ENCODE data around the gene UMAD1.
A peak's percentile ranks its signal among the peaks of the same experiment; 100 is the strongest.
"Not testable (repeated sequence)": the region's sequence is repeated elsewhere in the genome, so short reads cannot be mapped to it uniquely, and the experiment has no call there.

Gene UMAD1

GRCh38 chr7:7819442-7820247, 179.1 kb downstream of the UMAD1 start:
- Mint-ChIP-seq H3K4me3 (no peak overlapping the region), H3K4me1 (peaks cover 37% of the 10 kb centered on the region), H3K9me3 (no peaks in the 10 kb centered on the region), H3K27ac (no peak overlapping the region), H3K36me3 (no peaks in the 10 kb centered on the region)
- ATAC-seq (peak; percentile 63), DNase-seq (ENCODE audit: low spot score in 2 of 2) (no peak)

GRCh38 chr7:7820409-7820808, 179.9 kb downstream of the UMAD1 start:
- H3K27ac Mint-ChIP-seq: no peak overlapping the region
- H3K4me1 Mint-ChIP-seq: peaks cover 29% of the 10 kb centered on the region
- no peak for DNase-seq (ENCODE audit: low spot score in 2 of 2)
- no peak for ATAC-seq
- no peak overlapping the region for H3K4me3 Mint-ChIP-seq
- H3K9me3 Mint-ChIP-seq: no peaks in the 10 kb centered on the region
- no peaks in the 10 kb centered on the region for H3K36me3 Mint-ChIP-seq

- Mint-ChIP-seq H3K4me3 (no peak overlapping the region), H3K27ac (no peak overlapping the region), H3K36me3 (no peaks in the 10 kb centered on the region), H3K4me1 (peaks cover 24% of the 10 kb centered on the region), H3K9me3 (no peaks in the 10 kb centered on the region)
- ATAC-seq: no peak
- DNase-seq (ENCODE audit: low spot score in 2 of 2): no peak
These were observed 180.4 kb downstream of the UMAD1 start for GRCh38 chr7:7820939-7821338.

- ATAC-seq (no peak), DNase-seq (ENCODE audit: low spot score in 2 of 2) (no peak)
- no peaks in the 10 kb centered on the region for H3K36me3 Mint-ChIP-seq
These were observed 181.0 kb downstream of the UMAD1 start for GRCh38 chr7:7821517-7821916.

GRCh38 chr7:7825294-7825693, 184.7 kb downstream of the UMAD1 start:
- not testable (repeated sequence) for H3K9me3 Mint-ChIP-seq; H3K36me3 Mint-ChIP-seq; DNase-seq (ENCODE audit: low spot score in 2 of 2); ATAC-seq; H3K27ac Mint-ChIP-seq; H3K4me1 Mint-ChIP-seq; H3K4me3 Mint-ChIP-seq

More at GRCh38 chr7:7821517-7821916, 181.0 kb downstream of the UMAD1 start:
- H3K9me3 Mint-ChIP-seq: no peaks in the 10 kb centered on the region
- H3K27ac Mint-ChIP-seq: no peak overlapping the region
- H3K4me3 Mint-ChIP-seq: no peak overlapping the region
- H3K4me1 Mint-ChIP-seq: peaks cover 18% of the 10 kb centered on the region

- H3K9me3 Mint-ChIP-seq: no peaks in the 10 kb centered on the region
- no peak for DNase-seq (ENCODE audit: low spot score in 2 of 2)
- H3K4me1 Mint-ChIP-seq: peaks cover 14% of the 10 kb centered on the region
- H3K4me3 Mint-ChIP-seq: no peak overlapping the region
- H3K27ac Mint-ChIP-seq: no peak overlapping the region
- H3K36me3 Mint-ChIP-seq: no peaks in the 10 kb centered on the region
- no peak for ATAC-seq
These were observed 189.1 kb downstream of the UMAD1 start for GRCh38 chr7:7829667-7830066.

GRCh38 chr7:7830122-7830878, 189.7 kb downstream of the UMAD1 start:
- ATAC-seq: no peak

GRCh38 chr7:7832518-7832917, 192.0 kb downstream of the UMAD1 start:
- no peak for DNase-seq (ENCODE audit: low spot score in 2 of 2)
- Mint-ChIP-seq H3K36me3 (no peaks in the 10 kb centered on the region), H3K27ac (no peak overlapping the region), H3K4me3 (no peak overlapping the region), H3K4me1 (peaks cover 14% of the 10 kb centered on the region), H3K9me3 (no peaks in the 10 kb centered on the region)
- ATAC-seq: no peak

More at GRCh38 chr7:7830122-7830878, 189.7 kb downstream of the UMAD1 start:
- Mint-ChIP-seq H3K4me3 (no peak overlapping the region), H3K27ac (no peak overlapping the region), H3K4me1 (peaks cover 14% of the 10 kb centered on the region), H3K36me3 (no peaks in the 10 kb centered on the region), H3K9me3 (no peaks in the 10 kb centered on the region)
- no peak for DNase-seq (ENCODE audit: low spot score in 2 of 2)

- no peaks in the 10 kb centered on the region for H3K36me3 Mint-ChIP-seq
- no peak for DNase-seq (ENCODE audit: low spot score in 2 of 2)
- H3K9me3 Mint-ChIP-seq: no peaks in the 10 kb centered on the region
- no peak overlapping the region for H3K4me3 Mint-ChIP-seq
- H3K27ac Mint-ChIP-seq: no peak overlapping the region
- H3K4me1 Mint-ChIP-seq: peaks cover 14% of the 10 kb centered on the region
- no peak for ATAC-seq
These were observed 194.2 kb downstream of the UMAD1 start for GRCh38 chr7:7834761-7835160.

GRCh38 chr7:7841027-7841426, 200.5 kb downstream of the UMAD1 start:
- no peaks in the 10 kb centered on the region for H3K9me3 Mint-ChIP-seq
- DNase-seq (ENCODE audit: low spot score in 2 of 2): no peak
- H3K27ac Mint-ChIP-seq: no peak overlapping the region
- no peak for ATAC-seq
- H3K36me3 Mint-ChIP-seq: no peaks in the 10 kb centered on the region
- H3K4me3 Mint-ChIP-seq: no peak overlapping the region
- H3K4me1 Mint-ChIP-seq: no peaks in the 10 kb centered on the region

GRCh38 chr7:7843240-7843639, 202.7 kb downstream of the UMAD1 start:
- ATAC-seq (no peak), DNase-seq (ENCODE audit: low spot score in 2 of 2) (no peak)
- peaks cover 9% of the 10 kb centered on the region for H3K4me1 Mint-ChIP-seq
- no peak overlapping the region for H3K4me3 Mint-ChIP-seq
- H3K36me3 Mint-ChIP-seq: no peaks in the 10 kb centered on the region
- no peaks in the 10 kb centered on the region for H3K9me3 Mint-ChIP-seq
- H3K27ac Mint-ChIP-seq: no peak overlapping the region

- H3K27ac Mint-ChIP-seq: no peak overlapping the region
- peaks cover 15% of the 10 kb centered on the region for H3K4me1 Mint-ChIP-seq
- H3K9me3 Mint-ChIP-seq: no peaks in the 10 kb centered on the region
- H3K36me3 Mint-ChIP-seq: no peaks in the 10 kb centered on the region
- H3K4me3 Mint-ChIP-seq: no peak overlapping the region
- DNase-seq (ENCODE audit: low spot score in 2 of 2) (no peak), ATAC-seq (no peak)
These were observed 203.4 kb downstream of the UMAD1 start for GRCh38 chr7:7843972-7844371.

- DNase-seq (ENCODE audit: low spot score in 2 of 2): no peak
- H3K4me1 Mint-ChIP-seq: peaks cover 28% of the 10 kb centered on the region
- H3K27ac Mint-ChIP-seq: peak overlapping the region; percentile 32
These were observed 207.7 kb downstream of the UMAD1 start for GRCh38 chr7:7848246-7848645.

GRCh38 chr7:7848892-7849291, 208.3 kb downstream of the UMAD1 start:
- ATAC-seq (no peak), DNase-seq (ENCODE audit: low spot score in 2 of 2) (no peak)
- H3K27ac Mint-ChIP-seq: no peak overlapping the region
- no peaks in the 10 kb centered on the region for H3K36me3 Mint-ChIP-seq
- H3K9me3 Mint-ChIP-seq: no peaks in the 10 kb centered on the region
- no peak overlapping the region for H3K4me3 Mint-ChIP-seq
- peaks cover 28% of the 10 kb centered on the region for H3K4me1 Mint-ChIP-seq

More at GRCh38 chr7:7848246-7848645, 207.7 kb downstream of the UMAD1 start:
- H3K9me3 Mint-ChIP-seq: no peaks in the 10 kb centered on the region
- no peaks in the 10 kb centered on the region for H3K36me3 Mint-ChIP-seq
- ATAC-seq: peak; percentile 51
- no peak overlapping the region for H3K4me3 Mint-ChIP-seq

GRCh38 chr7:7850150-7850549, 209.6 kb downstream of the UMAD1 start:
- Mint-ChIP-seq H3K4me3 (no peak overlapping the region), H3K4me1 (peaks cover 28% of the 10 kb centered on the region), H3K9me3 (peaks cover 3% of the 10 kb centered on the region), H3K27ac (no peak overlapping the region), H3K36me3 (peaks cover 5% of the 10 kb centered on the region)
- ATAC-seq (no peak), DNase-seq (ENCODE audit: low spot score in 2 of 2) (no peak)

GRCh38 chr7:7851381-7851780, 210.8 kb downstream of the UMAD1 start:
- Mint-ChIP-seq H3K4me1 (peaks cover 28% of the 10 kb centered on the region), H3K27ac (peak overlapping the region; percentile 23), H3K4me3 (no peak overlapping the region), H3K9me3 (peaks cover 8% of the 10 kb centered on the region), H3K36me3 (peaks cover 5% of the 10 kb centered on the region)
- peak; percentile 91 for ATAC-seq
- DNase-seq (ENCODE audit: low spot score in 2 of 2): no peak

Measured in stimulated activated effector memory CD8-positive, alpha-beta T cell treated with anti-CD3 and anti-CD28 coated beads, Interleukin-12 subunit alpha, Interleukin-12 subunit beta, amount 100 ng/mL, for 72 hours (primary cell).